Parathyroid adenoma (tissue), 2 donors: Measurements from ENCODE around the gene PNMT.

ENCODE experiments used
- H2AFZ ChIP-seq: fragments of 300-600 bp; sonication (generic); one replicate; pipeline ENCODE4 v1.7.0; 2017; ENCODE audit warnings: antibody characterized with exemption, mild to moderate bottlenecking
- H3K27ac ChIP-seq: fragments of 300-600 bp; sonication (generic); one replicate; pipeline ENCODE4 v1.7.0; 2017
- H3K27me3 ChIP-seq: fragments of 300-600 bp; sonication (generic); one replicate; pipeline ENCODE4 v1.7.0; 2017; ENCODE audit warnings: low read length; ENCODE audit not compliant: control insufficient read depth, insufficient read depth
- H3K36me3 ChIP-seq: fragments of 300-600 bp; sonication (generic); one replicate; pipeline ENCODE4 v1.7.0; 2017; ENCODE audit warnings: low read length; ENCODE audit not compliant: control insufficient read depth, insufficient read depth
- H3K4me1 ChIP-seq: fragments of 300-600 bp; sonication (generic); one replicate; pipeline ENCODE4 v1.7.0; 2017; ENCODE audit warnings: control low read depth
- H3K4me2 ChIP-seq: fragments of 300-600 bp; sonication (generic); one replicate; pipeline ENCODE4 v1.7.0; 2017; ENCODE audit warnings: low read length
- H3K4me3 ChIP-seq: fragments of 300-600 bp; sonication (generic); one replicate; pipeline ENCODE4 v1.7.0; 2017; ENCODE audit warnings: low read depth, low read length
- H3K79me2 ChIP-seq: fragments of 300-600 bp; sonication (generic); one replicate; pipeline ENCODE4 v1.7.0; 2017; ENCODE audit warnings: control low read depth
- H3K9ac ChIP-seq: fragments of 300-600 bp; sonication (generic); one replicate; pipeline ENCODE4 v1.7.0; 2017; ENCODE audit warnings: mild to moderate bottlenecking
- H3K9me3 ChIP-seq: fragments of 300-600 bp; sonication (generic); one replicate; pipeline ENCODE4 v1.7.0; 2017; ENCODE audit warnings: low read length; ENCODE audit not compliant: control insufficient read depth
- CTCF ChIP-seq: fragments of 300-600 bp; sonication (generic); IDR thresholded peaks from one replicate; pipeline ENCODE4 v1.7.0; 2017; ENCODE audit warnings: antibody characterized with exemption, mild to moderate bottlenecking
- donor health status: primary hyperparathyroidism.

The PNMT gene

GRCh38 chr17:39673335-39674081, 5.3 kb downstream of the PNMT start:
- Histone ChIP-seq H3K79me2 (no peaks in the 10 kb centered on the region), H3K9me3 (no peaks in the 10 kb centered on the region), H3K9ac (no peak overlapping the region), H3K36me3 (no peaks in the 10 kb centered on the region), H3K4me1 (peaks cover 50% of the 10 kb centered on the region), H2AFZ (no peak overlapping the region), H3K4me2 (no peak overlapping the region), H3K27ac (no peak overlapping the region), H3K27me3 (no peaks in the 10 kb centered on the region), H3K4me3 (no peak overlapping the region)
- TF ChIP-seq CTCF, result no peak

- no peaks in the 10 kb centered on the region for H3K36me3 ChIP-seq
- H3K9ac ChIP-seq, result no peak overlapping the region
- H3K27me3 ChIP-seq, result no peaks in the 10 kb centered on the region
- no peak overlapping the region for H3K4me2 ChIP-seq
- H2AFZ ChIP-seq, result no peak overlapping the region
- no peaks in the 10 kb centered on the region for H3K79me2 ChIP-seq
- no peak overlapping the region for H3K27ac ChIP-seq
- H3K4me3 ChIP-seq, result no peak overlapping the region
- TF ChIP-seq CTCF, result no peak
- peaks cover 50% of the 10 kb centered on the region for H3K4me1 ChIP-seq
- H3K9me3 ChIP-seq, result no peaks in the 10 kb centered on the region
Observed at GRCh38 chr17:39674179-39674578, 5.9 kb downstream of the PNMT start.

GRCh38 chr17:39674702-39675389, 6.6 kb downstream of the PNMT start:
- Histone ChIP-seq H3K9ac (no peak overlapping the region), H3K9me3 (no peaks in the 10 kb centered on the region), H3K27ac (peak overlapping the region; percentile 91), H3K79me2 (no peaks in the 10 kb centered on the region), H3K4me2 (no peak overlapping the region), H3K27me3 (no peaks in the 10 kb centered on the region), H3K4me3 (no peak overlapping the region), H2AFZ (no peak overlapping the region), H3K36me3 (no peaks in the 10 kb centered on the region), H3K4me1 (peaks cover 50% of the 10 kb centered on the region)
- no peak for TF ChIP-seq CTCF

GRCh38 chr17:39675390-39676082, 7.3 kb downstream of the PNMT start:
- H3K79me2 ChIP-seq, result no peaks in the 10 kb centered on the region
- no peak overlapping the region for H2AFZ ChIP-seq
- no peak overlapping the region for H3K4me3 ChIP-seq
- H3K9me3 ChIP-seq, result no peaks in the 10 kb centered on the region
- H3K27ac ChIP-seq, result peak overlapping the region; percentile 91
- H3K4me2 ChIP-seq, result peak overlapping the region; percentile 5
- peaks cover 50% of the 10 kb centered on the region for H3K4me1 ChIP-seq
- TF ChIP-seq CTCF, result no peak
- H3K9ac ChIP-seq, result no peak overlapping the region
- H3K27me3 ChIP-seq, result no peaks in the 10 kb centered on the region
- no peaks in the 10 kb centered on the region for H3K36me3 ChIP-seq
